ENCODE data around the gene CMSS1. TPM values are rescaled to one million over a fixed set of nuclear protein-coding genes. Genes with fewer than 3 reads are reported as not detected.

The CMSS1 gene
- total RNA-seq, 1 experiment from 2014 or later = 86.3 TPM

DNA sequence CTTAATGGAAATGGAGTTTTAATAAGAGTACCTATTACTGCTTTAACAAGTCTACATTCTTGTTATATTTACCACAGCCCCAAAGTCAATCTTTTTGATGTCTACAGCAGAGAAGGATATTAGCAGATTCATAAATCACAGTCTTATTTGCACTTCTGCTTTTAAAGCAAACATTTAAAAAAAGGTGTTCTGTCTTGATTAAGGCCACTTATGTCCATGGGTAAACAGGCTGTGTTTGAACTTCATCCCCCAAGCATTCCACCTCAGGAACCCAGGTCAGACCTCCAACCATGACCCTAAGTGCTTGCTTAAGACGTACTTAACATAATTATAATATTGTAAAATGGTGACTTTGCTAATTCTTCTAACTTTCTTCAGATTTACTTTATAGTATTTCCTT is 113.4 kb downstream of the CMSS1 start:
- ChIA-PET POLR2A (no interaction called here), CTCF (no interaction called here)
- Histone ChIP-seq H3K27me3 (ENCODE audit: control insufficient read depth, insufficient read depth, low read length) (no peaks in the 10 kb centered on the region), H3K4me1 (ENCODE audit: control insufficient read depth, insufficient read depth, low read length) (no peaks in the 10 kb centered on the region; the same call in 1 of the 2 replicates), H3K9me3 (ENCODE audit: control insufficient read depth, insufficient read depth, low read depth, low read length) (no peaks in the 10 kb centered on the region), H3K4me3 (ENCODE audit: low read depth in 2 of 2, low read length in 2 of 2) (no peak overlapping the region), H3K27ac (ENCODE audit: low read length) (no peak overlapping the region), H3K36me3 (ENCODE audit: control insufficient read depth, insufficient read depth, low read length) (no peaks in the 10 kb centered on the region)
- intact Hi-C loops (cut with micrococcal nuclease; ENCODE audit: unreplicated experiment) (no loop called here), in situ Hi-C loops (cut with HindIII; ENCODE audit: low pct_unique_long_range_greater_than_20kb, low sequenced_read_pairs) (no loop called here)
- DNase-seq (ENCODE audit: low read depth, low spot score) (no peak), ATAC-seq (no peak)
- TF ChIP-seq, protein P1, sequence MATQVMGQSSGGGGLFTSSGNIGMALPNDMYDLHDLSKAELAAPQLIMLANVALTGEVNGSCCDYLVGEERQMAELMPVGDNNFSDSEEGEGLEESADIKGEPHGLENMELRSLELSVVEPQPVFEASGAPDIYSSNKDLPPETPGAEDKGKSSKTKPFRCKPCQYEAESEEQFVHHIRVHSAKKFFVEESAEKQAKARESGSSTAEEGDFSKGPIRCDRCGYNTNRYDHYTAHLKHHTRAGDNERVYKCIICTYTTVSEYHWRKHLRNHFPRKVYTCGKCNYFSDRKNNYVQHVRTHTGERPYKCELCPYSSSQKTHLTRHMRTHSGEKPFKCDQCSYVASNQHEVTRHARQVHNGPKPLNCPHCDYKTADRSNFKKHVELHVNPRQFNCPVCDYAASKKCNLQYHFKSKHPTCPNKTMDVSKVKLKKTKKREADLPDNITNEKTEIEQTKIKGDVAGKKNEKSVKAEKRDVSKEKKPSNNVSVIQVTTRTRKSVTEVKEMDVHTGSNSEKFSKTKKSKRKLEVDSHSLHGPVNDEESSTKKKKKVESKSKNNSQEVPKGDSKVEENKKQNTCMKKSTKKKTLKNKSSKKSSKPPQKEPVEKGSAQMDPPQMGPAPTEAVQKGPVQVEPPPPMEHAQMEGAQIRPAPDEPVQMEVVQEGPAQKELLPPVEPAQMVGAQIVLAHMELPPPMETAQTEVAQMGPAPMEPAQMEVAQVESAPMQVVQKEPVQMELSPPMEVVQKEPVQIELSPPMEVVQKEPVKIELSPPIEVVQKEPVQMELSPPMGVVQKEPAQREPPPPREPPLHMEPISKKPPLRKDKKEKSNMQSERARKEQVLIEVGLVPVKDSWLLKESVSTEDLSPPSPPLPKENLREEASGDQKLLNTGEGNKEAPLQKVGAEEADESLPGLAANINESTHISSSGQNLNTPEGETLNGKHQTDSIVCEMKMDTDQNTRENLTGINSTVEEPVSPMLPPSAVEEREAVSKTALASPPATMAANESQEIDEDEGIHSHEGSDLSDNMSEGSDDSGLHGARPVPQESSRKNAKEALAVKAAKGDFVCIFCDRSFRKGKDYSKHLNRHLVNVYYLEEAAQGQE (IDR thresholded peaks at IDR 0.05; ENCODE audit: insufficient read depth in 1 of 2, low read depth in 2 of 2, low read length in 1 of 2) = no peak
- no peak for TF ChIP-seq SIN3A (IDR thresholded peaks at IDR 0.05; ENCODE audit: borderline replicate concordance, insufficient read depth, low read depth, low read length)
- TF ChIP-seq, protein P2, sequence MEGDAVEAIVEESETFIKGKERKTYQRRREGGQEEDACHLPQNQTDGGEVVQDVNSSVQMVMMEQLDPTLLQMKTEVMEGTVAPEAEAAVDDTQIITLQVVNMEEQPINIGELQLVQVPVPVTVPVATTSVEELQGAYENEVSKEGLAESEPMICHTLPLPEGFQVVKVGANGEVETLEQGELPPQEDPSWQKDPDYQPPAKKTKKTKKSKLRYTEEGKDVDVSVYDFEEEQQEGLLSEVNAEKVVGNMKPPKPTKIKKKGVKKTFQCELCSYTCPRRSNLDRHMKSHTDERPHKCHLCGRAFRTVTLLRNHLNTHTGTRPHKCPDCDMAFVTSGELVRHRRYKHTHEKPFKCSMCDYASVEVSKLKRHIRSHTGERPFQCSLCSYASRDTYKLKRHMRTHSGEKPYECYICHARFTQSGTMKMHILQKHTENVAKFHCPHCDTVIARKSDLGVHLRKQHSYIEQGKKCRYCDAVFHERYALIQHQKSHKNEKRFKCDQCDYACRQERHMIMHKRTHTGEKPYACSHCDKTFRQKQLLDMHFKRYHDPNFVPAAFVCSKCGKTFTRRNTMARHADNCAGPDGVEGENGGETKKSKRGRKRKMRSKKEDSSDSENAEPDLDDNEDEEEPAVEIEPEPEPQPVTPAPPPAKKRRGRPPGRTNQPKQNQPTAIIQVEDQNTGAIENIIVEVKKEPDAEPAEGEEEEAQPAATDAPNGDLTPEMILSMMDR (IDR thresholded peaks at IDR 0.05) = no peak
- no TSS peak for BruUV-seq (replicated peaks)

DNA sequence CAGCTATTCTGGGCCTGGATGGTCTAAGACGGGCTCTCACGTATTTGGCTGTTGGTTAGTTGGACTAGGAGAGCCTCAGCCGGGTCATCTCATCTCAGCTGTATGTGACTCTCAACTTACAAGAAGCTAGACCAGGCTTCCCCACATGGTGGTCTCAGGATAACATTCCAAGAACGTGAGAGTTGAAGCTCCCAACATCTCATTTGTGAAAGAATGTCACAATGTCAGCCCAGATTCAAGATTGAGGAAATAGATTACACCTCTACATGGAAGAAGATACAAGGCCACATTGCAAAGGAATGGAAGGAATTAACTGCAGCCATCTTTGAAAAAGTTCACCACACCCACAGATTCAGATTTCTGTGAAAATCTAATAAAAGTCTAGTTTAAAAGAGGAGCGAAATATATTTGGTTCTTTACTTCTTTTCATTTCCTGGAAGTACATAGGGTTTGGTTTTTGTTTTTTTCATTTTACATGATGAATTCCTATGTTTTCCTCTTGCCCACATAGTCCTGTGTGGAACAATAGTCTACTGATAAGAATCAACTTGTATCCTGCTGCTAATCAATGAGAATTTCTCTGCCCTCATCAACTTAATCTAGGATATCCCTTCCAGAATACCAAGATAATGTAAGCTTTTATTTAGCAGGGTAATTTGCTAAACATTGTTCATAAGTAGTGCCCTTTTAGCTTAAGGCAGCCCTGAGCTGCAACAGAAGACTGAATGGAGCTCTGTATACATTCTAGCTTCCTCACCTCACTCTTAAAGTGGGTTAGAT is 116.5 kb downstream of the CMSS1 start:
- no peaks in the 10 kb centered on the region; the same call in 1 of the 2 replicates for H3K4me1 ChIP-seq (ENCODE audit: control insufficient read depth, insufficient read depth, low read length)
- H3K27ac ChIP-seq (ENCODE audit: low read length) = no peak overlapping the region
- H3K4me3 ChIP-seq (ENCODE audit: low read depth in 2 of 2, low read length in 2 of 2) = no peak overlapping the region
- intact Hi-C loops (cut with micrococcal nuclease; ENCODE audit: unreplicated experiment) (no loop called here), in situ Hi-C loops (cut with HindIII; ENCODE audit: low pct_unique_long_range_greater_than_20kb, low sequenced_read_pairs) (no loop called here)
- ChIA-PET POLR2A (no interaction called here), CTCF (no interaction called here)
- no peaks in the 10 kb centered on the region for H3K9me3 ChIP-seq (ENCODE audit: control insufficient read depth, insufficient read depth, low read depth, low read length)
- BruUV-seq (replicated peaks) = no TSS peak
- H3K27me3 ChIP-seq (ENCODE audit: control insufficient read depth, insufficient read depth, low read length) = no peaks in the 10 kb centered on the region
- no peaks in the 10 kb centered on the region for H3K36me3 ChIP-seq (ENCODE audit: control insufficient read depth, insufficient read depth, low read length)
- TF ChIP-seq, protein P2 (IDR thresholded peaks at IDR 0.05) = no peak
- TF ChIP-seq POLR2AphosphoS5 (IDR thresholded peaks at IDR 0.05; ENCODE audit: low read depth, low read length) = no peak
- TF ChIP-seq, protein P1 (IDR thresholded peaks at IDR 0.05; ENCODE audit: insufficient read depth in 1 of 2, low read depth in 2 of 2, low read length in 1 of 2) = no peak
- TF ChIP-seq SIN3A (IDR thresholded peaks at IDR 0.05; ENCODE audit: borderline replicate concordance, insufficient read depth, low read depth, low read length) = no peak
- no peak for TF ChIP-seq TCF7L2 (IDR thresholded peaks at IDR 0.05; ENCODE audit: low read depth, low read length)
- DNase-seq (ENCODE audit: low read depth, low spot score) (no peak), ATAC-seq (no peak)
